Measurements from ENCODE around the gene TSPAN14.

DNA sequence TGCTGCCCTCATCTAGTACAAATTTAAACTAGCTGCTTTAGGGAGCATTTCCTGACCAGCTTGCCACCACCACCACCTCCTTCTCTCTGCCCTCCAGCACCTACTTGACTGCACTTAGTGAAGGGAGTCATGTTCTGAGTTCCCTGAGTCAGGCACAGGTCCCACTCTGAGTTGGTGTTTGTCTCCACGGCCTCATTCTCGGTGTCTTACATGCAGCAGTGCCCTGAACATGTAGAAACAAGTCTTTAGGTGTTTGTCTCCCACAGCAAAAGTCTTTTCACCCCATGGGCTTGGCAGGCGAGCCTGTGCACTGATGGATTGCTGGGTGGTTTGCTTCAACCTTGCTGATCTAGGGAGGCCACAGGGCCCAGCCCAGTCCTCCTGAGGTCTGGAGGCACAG, 16.9 kb downstream of the TSPAN14 start:
- TF ChIP-seq, protein P1, sequence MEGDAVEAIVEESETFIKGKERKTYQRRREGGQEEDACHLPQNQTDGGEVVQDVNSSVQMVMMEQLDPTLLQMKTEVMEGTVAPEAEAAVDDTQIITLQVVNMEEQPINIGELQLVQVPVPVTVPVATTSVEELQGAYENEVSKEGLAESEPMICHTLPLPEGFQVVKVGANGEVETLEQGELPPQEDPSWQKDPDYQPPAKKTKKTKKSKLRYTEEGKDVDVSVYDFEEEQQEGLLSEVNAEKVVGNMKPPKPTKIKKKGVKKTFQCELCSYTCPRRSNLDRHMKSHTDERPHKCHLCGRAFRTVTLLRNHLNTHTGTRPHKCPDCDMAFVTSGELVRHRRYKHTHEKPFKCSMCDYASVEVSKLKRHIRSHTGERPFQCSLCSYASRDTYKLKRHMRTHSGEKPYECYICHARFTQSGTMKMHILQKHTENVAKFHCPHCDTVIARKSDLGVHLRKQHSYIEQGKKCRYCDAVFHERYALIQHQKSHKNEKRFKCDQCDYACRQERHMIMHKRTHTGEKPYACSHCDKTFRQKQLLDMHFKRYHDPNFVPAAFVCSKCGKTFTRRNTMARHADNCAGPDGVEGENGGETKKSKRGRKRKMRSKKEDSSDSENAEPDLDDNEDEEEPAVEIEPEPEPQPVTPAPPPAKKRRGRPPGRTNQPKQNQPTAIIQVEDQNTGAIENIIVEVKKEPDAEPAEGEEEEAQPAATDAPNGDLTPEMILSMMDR (conservative IDR thresholded peaks at IDR 0.05; ENCODE audit: low read length), result no peak
- no peak for TF ChIP-seq EZH2phosphoT487 (IDR thresholded peaks at IDR 0.05; ENCODE audit: borderline replicate concordance)
